Gastrocnemius medialis (tissue), 4 donors: Measurements from ENCODE around the gene KRTAP5-3. TPM values are rescaled to one million over a fixed set of nuclear protein-coding genes. Genes with fewer than 3 reads are reported as not detected.

Experiments
- ATAC-seq, 2 donors: fragments of 150-250 bp; one replicate each; pipeline ENCODE4 v1.9.1; 2016
- DNase-seq, 2 donors: peaks; one replicate each; pipeline ENCODE4 v3.0.0-alpha.2; 2019
- H3K27ac ChIP-seq, 4 donors: fragments of 200-600 bp; sonication (generic); 1 replicate in 1 of 4; 2 replicates in 3 of 4; pipeline ENCODE4 v1.5.1; 2016 to 2018; ENCODE audit warnings: mild to moderate bottlenecking in 2 of 4, moderate library complexity in 1 of 4
- H3K27me3 ChIP-seq, 3 donors: fragments of 200-600 bp; sonication (generic) in 2 of 3; 1 replicate in 1 of 3; 2 replicates in 2 of 3; pipeline versions ENCODE4 v1.5.1 to v1.6.0; 2016 to 2019; ENCODE audit warnings: mild to moderate bottlenecking in 1 of 3, moderate library complexity in 1 of 3
- H3K36me3 ChIP-seq, 2 donors: fragments of 200-600 bp; sonication (generic) in 1 of 2; one replicate each; pipeline ENCODE4 v1.5.1; 2017 to 2018
- H3K4me1 ChIP-seq, 2 donors: fragments of 200-600 bp; sonication (generic) in 1 of 2; one replicate each; pipeline ENCODE4 v1.5.1; 2016 to 2017; ENCODE audit warnings: mild to moderate bottlenecking in 2 of 2
- H3K4me3 ChIP-seq, 4 donors: fragments of 200-600 bp; sonication (generic) in 3 of 4; 1 replicate in 1 of 4; 2 replicates in 3 of 4; pipeline ENCODE4 v1.5.1; 2016 to 2019; ENCODE audit warnings: mild to moderate bottlenecking in 2 of 4
- H3K9me3 ChIP-seq, 3 donors: fragments of 200-600 bp; sonication (generic) in 2 of 3; 1 replicate in 1 of 3; 2 replicates in 2 of 3; pipeline ENCODE4 v1.5.1; 2016 to 2019
- POLR2A ChIP-seq, 2 donors: fragments of 450-650 bp; IDR thresholded peaks; one replicate each; pipeline ENCODE4 v1.6.1; 2017; ENCODE audit warnings: antibody characterized with exemption in 2 of 2, mild to moderate bottlenecking in 2 of 2, moderate library complexity in 2 of 2
- in situ Hi-C, 4 donors: fragments of 200-750 bp; cut with MboI; loops; one replicate each; pipeline versions ENCODE4 v1.15.0 to v1.8.0; 2017; ENCODE audit warnings: low sequenced_read_pairs in 4 of 4
- intact Hi-C: fragments of 100-400 bp; cut with DNase I; formaldehyde crosslinking; loops from one replicate; pipeline ENCODE4 v1.15.1; 2023; ENCODE audit warnings: low total_unique reads
- total RNA-seq, 4 donors: library from RNA; depleted of rRNA; stranded (reverse); fragments of >200 nt; gene quantifications; one replicate each; pipeline versions ENCODE4 v1.1.0 to v1.2.3, GENCODE V29; 2016
- TF ChIP-seq, protein P1 (sequence below), 5 experiments: fragments of 450-650 bp in 3 of 5; fragments of 200-600 bp in 2 of 5; sonication (generic) in 2 of 5; IDR thresholded peaks in 4 of 5; conservative IDR thresholded peaks in 1 of 5; 1 replicate in 4 of 5; 2 replicates in 1 of 5; pipeline ENCODE4 v1.5.1; 2016 to 2019; ENCODE audit warnings: antibody characterized with exemption in 5 of 5, mild to moderate bottlenecking in 3 of 5, moderate library complexity in 3 of 5

The KRTAP5-3 gene
- total RNA-seq, 4 donors from 2014 or later, result not detected

DNA sequence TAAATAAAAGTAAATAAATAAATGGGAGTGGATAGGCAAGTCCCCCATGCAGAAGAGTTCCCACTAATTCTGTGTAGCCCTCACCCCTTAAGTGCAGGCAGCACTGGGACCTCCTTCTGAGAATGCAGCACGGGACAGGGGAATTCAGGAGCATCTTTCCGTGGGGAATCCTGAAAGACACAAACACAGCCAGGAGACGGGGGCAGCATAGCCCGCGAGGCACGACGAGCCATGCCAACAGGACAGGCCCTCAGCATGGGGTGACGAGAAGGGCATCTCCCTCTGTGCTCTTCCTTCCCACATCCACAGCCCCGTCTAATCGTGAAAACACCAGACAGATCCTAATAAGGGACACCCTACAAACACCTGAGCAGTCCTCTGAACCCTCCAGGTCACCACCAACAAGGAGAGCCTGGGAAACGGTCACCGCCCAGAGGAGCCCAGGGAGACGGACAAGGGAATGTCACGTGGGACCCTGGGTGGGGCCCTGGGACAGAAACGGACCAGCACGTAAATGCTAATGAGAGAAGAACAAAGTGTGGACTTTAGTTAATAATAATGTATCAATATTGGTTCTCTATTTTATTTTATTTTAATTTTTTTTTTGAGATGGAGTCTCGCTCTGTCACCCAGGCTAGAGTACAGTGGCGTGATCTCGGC, 28.2 kb upstream of the KRTAP5-3 start:
- no peak for TF ChIP-seq POLR2A (IDR thresholded peaks at IDR 0.05)
- TF ChIP-seq, protein P1, sequence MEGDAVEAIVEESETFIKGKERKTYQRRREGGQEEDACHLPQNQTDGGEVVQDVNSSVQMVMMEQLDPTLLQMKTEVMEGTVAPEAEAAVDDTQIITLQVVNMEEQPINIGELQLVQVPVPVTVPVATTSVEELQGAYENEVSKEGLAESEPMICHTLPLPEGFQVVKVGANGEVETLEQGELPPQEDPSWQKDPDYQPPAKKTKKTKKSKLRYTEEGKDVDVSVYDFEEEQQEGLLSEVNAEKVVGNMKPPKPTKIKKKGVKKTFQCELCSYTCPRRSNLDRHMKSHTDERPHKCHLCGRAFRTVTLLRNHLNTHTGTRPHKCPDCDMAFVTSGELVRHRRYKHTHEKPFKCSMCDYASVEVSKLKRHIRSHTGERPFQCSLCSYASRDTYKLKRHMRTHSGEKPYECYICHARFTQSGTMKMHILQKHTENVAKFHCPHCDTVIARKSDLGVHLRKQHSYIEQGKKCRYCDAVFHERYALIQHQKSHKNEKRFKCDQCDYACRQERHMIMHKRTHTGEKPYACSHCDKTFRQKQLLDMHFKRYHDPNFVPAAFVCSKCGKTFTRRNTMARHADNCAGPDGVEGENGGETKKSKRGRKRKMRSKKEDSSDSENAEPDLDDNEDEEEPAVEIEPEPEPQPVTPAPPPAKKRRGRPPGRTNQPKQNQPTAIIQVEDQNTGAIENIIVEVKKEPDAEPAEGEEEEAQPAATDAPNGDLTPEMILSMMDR (IDR thresholded peaks at IDR 0.05 in 4 of 5, conservative IDR thresholded peaks at IDR 0.05 in 1 of 5), result no peak
- H3K9me3 ChIP-seq, result no peaks in the 10 kb centered on the region
- intact Hi-C loops (no loop called here), in situ Hi-C loops (no loop called here)
- H3K36me3 ChIP-seq, result no peaks in the 10 kb centered on the region
- no peak overlapping the region for H3K27ac ChIP-seq
- no peak overlapping the region for H3K4me3 ChIP-seq
- H3K27me3 ChIP-seq, result peaks cover 8 to 12% (median 11%) of the 10 kb centered on the region in 3 donors
- DNase-seq, result no peak
- no peak for ATAC-seq
- H3K4me1 ChIP-seq, result no peaks in the 10 kb centered on the region

GRCh38 chr11:1633864-1634263, 25.6 kb upstream of the KRTAP5-3 start:
- in situ Hi-C loops, result no loop called here
- no peaks in the 10 kb centered on the region for H3K36me3 ChIP-seq
- no peak for TF ChIP-seq POLR2A (IDR thresholded peaks at IDR 0.05)
- TF ChIP-seq, protein P1 (IDR thresholded peaks at IDR 0.05 in 4 of 5, conservative IDR thresholded peaks at IDR 0.05 in 1 of 5), result no peak
- no peak overlapping the region for H3K27ac ChIP-seq
- intact Hi-C loops, result no loop called here
- ATAC-seq, result no peak
- H3K4me1 ChIP-seq, result no peaks in the 10 kb centered on the region
- DNase-seq, result no peak
- H3K9me3 ChIP-seq, result no peaks in the 10 kb centered on the region
- H3K27me3 ChIP-seq, result peaks cover 4 to 11% (median 7%) of the 10 kb centered on the region in 3 donors
- H3K4me3 ChIP-seq, result no peak overlapping the region

DNA sequence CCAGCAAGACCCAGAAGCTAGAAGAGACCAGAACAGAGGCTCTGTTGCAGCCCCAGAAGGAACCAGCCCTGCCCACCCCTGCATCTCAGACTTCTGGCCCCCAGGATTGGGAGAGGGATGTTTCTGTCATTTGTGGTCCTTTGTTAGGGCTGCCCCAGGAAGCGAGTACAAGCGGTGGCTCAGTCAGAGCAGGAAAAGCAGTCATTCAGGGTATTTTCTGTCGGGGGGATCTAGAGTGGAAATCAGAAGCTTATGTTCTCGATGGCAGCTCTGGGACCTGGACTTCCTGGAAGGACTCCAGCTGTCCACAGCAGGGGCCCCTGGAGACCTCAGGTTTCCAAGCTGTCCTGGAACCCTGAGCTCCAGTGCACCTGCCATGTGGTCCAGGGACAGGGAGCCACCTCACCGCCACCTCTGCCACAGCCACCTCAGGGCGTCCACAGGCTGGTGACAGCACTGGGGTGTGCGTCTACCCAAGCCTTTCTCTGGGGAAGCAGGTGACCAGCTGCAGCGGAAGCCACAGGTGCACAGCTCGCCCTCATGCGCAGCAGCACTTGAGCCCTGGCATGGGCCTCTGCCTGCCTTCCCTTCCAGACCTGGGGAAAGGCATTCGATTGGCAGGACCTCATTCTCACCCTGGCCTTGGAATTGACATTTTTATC, 23.9 kb upstream of the KRTAP5-3 start:
- no peaks in the 10 kb centered on the region for H3K4me1 ChIP-seq
- in situ Hi-C loops, result no loop called here
- H3K27me3 ChIP-seq, result peaks cover 0 to 11% (median 4%) of the 10 kb centered on the region in 3 donors
- DNase-seq (no peak), ATAC-seq (no peak)
- H3K36me3 ChIP-seq, result no peaks in the 10 kb centered on the region
- H3K4me3 ChIP-seq, result no peak overlapping the region
- TF ChIP-seq, protein P1 (IDR thresholded peaks at IDR 0.05 in 4 of 5, conservative IDR thresholded peaks at IDR 0.05 in 1 of 5), result no peak
- no peak for TF ChIP-seq POLR2A (IDR thresholded peaks at IDR 0.05)
- intact Hi-C loops, result no loop called here
- no peak overlapping the region for H3K27ac ChIP-seq
- no peaks in the 10 kb centered on the region for H3K9me3 ChIP-seq

- TF ChIP-seq POLR2A (IDR thresholded peaks at IDR 0.05), result no peak
- TF ChIP-seq, protein P1 (IDR thresholded peaks at IDR 0.05 in 4 of 5, conservative IDR thresholded peaks at IDR 0.05 in 1 of 5), result no peak
- DNase-seq (no peak), ATAC-seq (no peak)
- Histone ChIP-seq H3K4me3 (no peak overlapping the region), H3K4me1 (no peaks in the 10 kb centered on the region), H3K27ac (no peak overlapping the region), H3K27me3 (peaks cover 0 to 11% (median 4%) of the 10 kb centered on the region in 3 donors), H3K9me3 (no peaks in the 10 kb centered on the region), H3K36me3 (no peaks in the 10 kb centered on the region)
- in situ Hi-C loops (no loop called here), intact Hi-C loops (no loop called here)
Measured at GRCh38 chr11:1631066-1631568, 22.9 kb upstream of the KRTAP5-3 start.
